ENCODE results near the gene TCF15. TPM values are rescaled to one million over a fixed set of nuclear protein-coding genes. Genes with fewer than 3 reads are reported as not detected.

The TCF15 gene
- total RNA-seq, 2 experiments from 2014 or later, result not detected

- no peak for DNase-seq
- ChIA-PET POLR2A (no interaction called here), CTCF (interaction anchor here (1.4 kb wide), 1 partner anchor 24 kb away, joined by 4 read pairs; no protein-coding TSS in a partner anchor)
- Mint-ChIP-seq H3K27me3 (ENCODE audit: low read depth) (peaks cover 29% of the 10 kb centered on the region), H3K27ac (no peak overlapping the region), H3K4me3 (no peak overlapping the region), H3K36me3 (ENCODE audit: low read depth) (no peaks in the 10 kb centered on the region), H3K4me1 (ENCODE audit: low read depth) (no peaks in the 10 kb centered on the region), H3K9me3 (ENCODE audit: insufficient read depth) (peaks cover 4% of the 10 kb centered on the region)
- ATAC-seq, result no peak
Measured at GRCh38 chr20:621125-621756, 11.1 kb upstream of the TCF15 start.

DNA sequence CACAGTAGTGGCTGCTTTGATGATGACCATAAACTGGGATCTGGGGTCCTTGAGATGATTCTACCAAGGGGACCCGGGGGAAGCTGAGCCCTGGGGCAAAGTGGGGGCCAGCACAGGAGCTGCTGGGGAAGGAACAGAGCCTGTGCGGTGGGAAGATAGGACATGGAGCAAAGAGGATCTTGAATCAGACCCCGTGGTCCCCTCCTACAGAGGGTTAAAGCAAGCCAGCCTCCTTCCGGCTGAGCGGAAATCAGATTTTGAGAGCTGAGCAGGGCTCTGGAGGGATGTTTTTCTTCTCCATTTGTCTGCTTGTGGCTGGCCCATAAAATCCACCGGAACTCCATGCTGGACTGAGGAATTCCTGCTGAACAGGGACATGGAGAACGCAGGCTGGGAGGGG, 10.1 kb upstream of the TCF15 start:
- Mint-ChIP-seq H3K27ac (no peak overlapping the region), H3K27me3 (ENCODE audit: low read depth) (peaks cover 30% of the 10 kb centered on the region), H3K4me1 (ENCODE audit: low read depth) (no peaks in the 10 kb centered on the region), H3K36me3 (ENCODE audit: low read depth) (no peaks in the 10 kb centered on the region), H3K9me3 (ENCODE audit: insufficient read depth) (peaks cover 4% of the 10 kb centered on the region), H3K4me3 (no peak overlapping the region)
- DNase-seq (no peak), ATAC-seq (no peak)
- ChIA-PET CTCF (interaction anchor here (0.6 kb wide), 1 partner anchor 21 kb away, joined by 3 read pairs; no protein-coding TSS in a partner anchor), POLR2A (no interaction called here)

DNA sequence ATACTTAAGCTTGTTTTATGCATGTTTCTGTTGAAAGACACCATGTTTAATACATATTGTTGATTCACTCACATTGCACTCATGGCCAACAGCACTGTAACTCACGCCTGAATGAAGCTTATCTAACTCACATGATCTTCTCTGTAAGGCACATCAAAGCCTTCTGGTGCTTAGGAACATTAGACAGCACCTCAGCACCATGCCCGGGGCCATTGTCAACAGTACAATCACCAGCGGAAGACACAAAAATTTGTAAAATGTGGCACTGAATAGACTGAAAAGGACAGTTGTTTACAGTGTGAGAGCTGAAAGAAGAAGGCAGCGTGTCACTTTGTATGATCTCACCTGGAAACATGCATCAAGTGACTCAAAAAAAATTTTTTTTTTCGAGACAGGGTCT, 8.9 kb upstream of the TCF15 start:
- ChIA-PET CTCF (interaction anchor here (2.9 kb wide), 1 partner anchor 27 kb away, joined by 16 read pairs; no protein-coding TSS in a partner anchor), POLR2A (no interaction called here)
- Mint-ChIP-seq H3K4me3 (no peak overlapping the region), H3K27ac (no peak overlapping the region), H3K27me3 (ENCODE audit: low read depth) (peaks cover 34% of the 10 kb centered on the region), H3K4me1 (ENCODE audit: low read depth) (no peaks in the 10 kb centered on the region), H3K9me3 (ENCODE audit: insufficient read depth) (peaks cover 4% of the 10 kb centered on the region), H3K36me3 (ENCODE audit: low read depth) (no peaks in the 10 kb centered on the region)
- DNase-seq (no peak), ATAC-seq (no peak)

DNA sequence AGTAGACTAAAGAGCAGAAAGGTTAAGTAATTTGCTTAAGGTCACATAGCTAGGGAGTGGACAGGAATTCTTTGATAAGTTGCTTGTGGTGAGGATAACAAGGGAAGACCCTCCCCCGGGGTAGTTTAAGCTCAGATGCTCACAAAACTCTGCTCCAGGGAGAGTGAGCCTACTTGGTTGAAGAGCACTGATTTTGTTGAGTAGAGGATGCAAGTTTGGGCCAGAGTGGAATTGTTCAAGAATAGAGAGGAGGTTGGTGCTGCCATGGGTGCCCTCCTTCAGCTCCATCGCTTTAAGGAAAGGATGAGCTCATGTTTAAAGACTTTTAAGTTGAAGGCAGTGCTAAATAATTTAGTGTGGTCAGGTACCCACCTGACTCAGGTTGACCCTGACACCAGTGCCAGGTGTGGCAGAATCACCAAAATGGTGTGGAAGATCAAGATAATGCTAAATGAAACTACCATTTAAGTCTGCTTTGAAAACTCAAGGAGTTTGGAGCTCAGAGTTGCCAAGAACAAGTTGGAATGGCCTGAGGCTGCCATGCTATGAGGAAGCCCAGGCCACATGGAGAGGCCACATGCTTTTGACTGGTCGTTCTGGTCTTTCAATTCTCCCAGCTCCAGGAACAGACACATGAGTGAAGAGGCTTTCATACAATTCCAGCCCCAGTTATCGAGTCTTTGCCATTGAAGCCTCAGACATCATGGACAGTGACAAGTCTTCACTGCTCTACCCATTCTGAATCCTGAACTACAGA, 8.0 kb upstream of the TCF15 start:
- H3K27me3 Mint-ChIP-seq (ENCODE audit: low read depth), result peaks cover 39% of the 10 kb centered on the region

GRCh38 chr20:615514-615913, 5.4 kb upstream of the TCF15 start:
- ChIA-PET CTCF (no interaction called here), POLR2A (no interaction called here)
- no peak overlapping the region for H3K27ac Mint-ChIP-seq
- no peaks in the 10 kb centered on the region for H3K36me3 Mint-ChIP-seq (ENCODE audit: low read depth)
- peaks cover 4% of the 10 kb centered on the region for H3K9me3 Mint-ChIP-seq (ENCODE audit: insufficient read depth)
- DNase-seq (no peak), ATAC-seq (no peak)
- peaks cover 58% of the 10 kb centered on the region for H3K27me3 Mint-ChIP-seq (ENCODE audit: low read depth)
- H3K4me1 Mint-ChIP-seq (ENCODE audit: low read depth), result peaks cover 3% of the 10 kb centered on the region
- no peak overlapping the region for H3K4me3 Mint-ChIP-seq

More for the DNA sequence above, 8.0 kb upstream of the TCF15 start:
- Mint-ChIP-seq H3K27ac (no peak overlapping the region), H3K4me1 (ENCODE audit: low read depth) (no peaks in the 10 kb centered on the region), H3K36me3 (ENCODE audit: low read depth) (no peaks in the 10 kb centered on the region), H3K4me3 (no peak overlapping the region), H3K9me3 (ENCODE audit: insufficient read depth) (peaks cover 4% of the 10 kb centered on the region)
- DNase-seq (no peak), ATAC-seq (no peak)
- ChIA-PET POLR2A (no interaction called here), CTCF (interaction anchor here (2.9 kb wide), 1 partner anchor 28 kb away, joined by 16 read pairs; no protein-coding TSS in a partner anchor)

- no peak for ATAC-seq
- no peaks in the 10 kb centered on the region for H3K36me3 Mint-ChIP-seq (ENCODE audit: low read depth)
- POLR2A ChIA-PET, result no interaction called here
- no peak overlapping the region for H3K4me3 Mint-ChIP-seq
- DNase-seq, result no peak
- H3K27ac Mint-ChIP-seq, result no peak overlapping the region
- no peaks in the 10 kb centered on the region for H3K9me3 Mint-ChIP-seq (ENCODE audit: insufficient read depth)
- CTCF ChIA-PET, result interaction anchor here (2.3 kb wide), 1 partner anchor 34 kb away, joined by 8 read pairs; no protein-coding TSS in a partner anchor
- peaks cover 58% of the 10 kb centered on the region for H3K27me3 Mint-ChIP-seq (ENCODE audit: low read depth)
- H3K4me1 Mint-ChIP-seq (ENCODE audit: low read depth), result peaks cover 4% of the 10 kb centered on the region
Measured at GRCh38 chr20:611843-612185, 1.7 kb upstream of the TCF15 start.

DNA sequence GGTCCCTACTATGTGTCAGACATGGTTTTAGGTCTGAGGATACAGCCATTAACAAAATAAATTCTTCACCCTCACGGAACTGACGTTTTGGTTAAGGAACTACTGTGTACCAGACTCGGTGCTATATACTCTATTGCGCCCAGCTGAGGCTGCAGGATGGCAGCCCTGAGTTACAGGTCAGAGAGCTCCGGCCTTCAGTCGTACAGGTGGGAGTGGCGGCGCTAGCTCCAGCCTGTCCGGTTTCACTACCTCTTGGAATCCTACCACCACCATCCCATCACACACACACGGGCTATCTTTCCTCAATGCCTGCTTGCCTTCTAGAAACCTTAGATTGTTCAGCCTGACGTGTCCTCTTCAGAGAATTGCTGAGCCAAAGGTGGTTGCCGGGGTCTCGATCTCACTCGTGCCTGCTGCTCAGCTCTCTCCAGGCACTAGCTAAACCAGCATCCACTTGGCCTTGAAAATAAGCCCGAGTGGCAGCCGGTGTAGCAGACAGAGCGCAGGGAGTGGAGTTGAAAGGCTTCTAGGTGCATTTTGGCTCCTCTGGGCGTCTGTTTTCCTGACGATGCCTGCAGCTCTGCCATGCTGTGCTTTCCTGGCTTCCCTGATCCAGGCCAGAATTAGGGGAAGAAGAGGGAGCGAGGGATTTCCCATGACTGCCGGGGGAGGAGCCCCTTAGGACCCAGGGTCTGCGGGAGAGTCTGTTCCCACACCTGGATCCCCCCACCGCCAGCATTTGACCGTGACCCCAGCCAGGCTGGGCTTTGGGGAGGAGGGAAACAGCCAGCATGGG, 1.1 kb upstream of the TCF15 start:
- no peak for DNase-seq
- Mint-ChIP-seq H3K4me1 (ENCODE audit: low read depth) (peaks cover 4% of the 10 kb centered on the region), H3K27me3 (ENCODE audit: low read depth) (peaks cover 53% of the 10 kb centered on the region), H3K4me3 (no peak overlapping the region), H3K36me3 (ENCODE audit: low read depth) (no peaks in the 10 kb centered on the region), H3K27ac (no peak overlapping the region), H3K9me3 (ENCODE audit: insufficient read depth) (no peaks in the 10 kb centered on the region)
- POLR2A ChIA-PET, result no interaction called here
- no peak for ATAC-seq
- CTCF ChIA-PET, result interaction anchor here (2.3 kb wide), 1 partner anchor 34 kb away, joined by 8 read pairs; no protein-coding TSS in a partner anchor

- Mint-ChIP-seq H3K4me3 (no peak overlapping the region), H3K27ac (no peak overlapping the region), H3K9me3 (ENCODE audit: insufficient read depth) (no peaks in the 10 kb centered on the region), H3K4me1 (ENCODE audit: low read depth) (peaks cover 4% of the 10 kb centered on the region), H3K27me3 (ENCODE audit: low read depth) (peaks cover 46% of the 10 kb centered on the region), H3K36me3 (ENCODE audit: low read depth) (no peaks in the 10 kb centered on the region)
- DNase-seq (no peak), ATAC-seq (no peak)
- ChIA-PET POLR2A (no interaction called here), CTCF (no interaction called here)
Measured at GRCh38 chr20:609371-609964, 641 bp downstream of the TCF15 start.

- ATAC-seq (no peak), DNase-seq (no peak)
- ChIA-PET POLR2A (no interaction called here), CTCF (no interaction called here)
- H3K4me3 Mint-ChIP-seq, result no peak overlapping the region
- no peaks in the 10 kb centered on the region for H3K36me3 Mint-ChIP-seq (ENCODE audit: low read depth)
- H3K4me1 Mint-ChIP-seq (ENCODE audit: low read depth), result peaks cover 4% of the 10 kb centered on the region
- no peaks in the 10 kb centered on the region for H3K9me3 Mint-ChIP-seq (ENCODE audit: insufficient read depth)
- H3K27ac Mint-ChIP-seq, result no peak overlapping the region
- H3K27me3 Mint-ChIP-seq (ENCODE audit: low read depth), result peaks cover 45% of the 10 kb centered on the region
Measured at GRCh38 chr20:608970-609369, 1.1 kb downstream of the TCF15 start.

- H3K4me1 Mint-ChIP-seq (ENCODE audit: low read depth), result peaks cover 4% of the 10 kb centered on the region
- H3K27ac Mint-ChIP-seq, result no peak overlapping the region
- ChIA-PET POLR2A (no interaction called here), CTCF (no interaction called here)
- no peak overlapping the region for H3K4me3 Mint-ChIP-seq
- DNase-seq (no peak), ATAC-seq (no peak)
- H3K9me3 Mint-ChIP-seq (ENCODE audit: insufficient read depth), result no peaks in the 10 kb centered on the region
- peaks cover 35% of the 10 kb centered on the region for H3K27me3 Mint-ChIP-seq (ENCODE audit: low read depth)
- no peaks in the 10 kb centered on the region for H3K36me3 Mint-ChIP-seq (ENCODE audit: low read depth)
Measured at GRCh38 chr20:607476-607875, 2.6 kb downstream of the TCF15 start.

DNA sequence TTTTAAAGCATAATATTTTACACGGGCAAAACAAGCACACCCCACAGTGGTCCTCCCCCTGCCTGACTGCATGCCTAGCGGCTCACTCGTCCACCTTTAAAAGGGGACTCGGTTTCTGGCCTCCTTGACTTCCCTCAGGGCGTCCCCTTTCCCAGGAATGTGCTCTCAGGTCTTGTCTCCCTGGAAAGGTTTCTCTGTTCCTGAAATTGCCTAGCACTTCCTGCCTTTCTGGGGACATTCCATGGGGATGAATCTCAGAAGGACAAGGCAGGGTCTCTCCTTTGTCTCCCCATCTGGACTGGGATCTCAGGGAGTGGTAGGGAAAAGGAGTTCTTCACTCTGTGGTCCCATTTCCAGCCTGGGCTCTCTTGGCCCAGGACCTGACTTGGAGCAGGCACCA, 4.9 kb downstream of the TCF15 start:
- ATAC-seq, result no peak
- H3K4me3 Mint-ChIP-seq, result no peak overlapping the region
- H3K36me3 Mint-ChIP-seq (ENCODE audit: low read depth), result no peaks in the 10 kb centered on the region
- CTCF ChIA-PET, result interaction anchor here (1.5 kb wide), 1 partner anchor 40 kb away, joined by 3 read pairs; no protein-coding TSS in a partner anchor
- H3K27me3 Mint-ChIP-seq (ENCODE audit: low read depth), result peaks cover 16% of the 10 kb centered on the region
- POLR2A ChIA-PET, result no interaction called here
- H3K9me3 Mint-ChIP-seq (ENCODE audit: insufficient read depth), result no peaks in the 10 kb centered on the region
- no peak for DNase-seq
- H3K4me1 Mint-ChIP-seq (ENCODE audit: low read depth), result no peaks in the 10 kb centered on the region
- no peak overlapping the region for H3K27ac Mint-ChIP-seq
